Progenitor cell of endocrine pancreas (in vitro differentiated cells): ENCODE measurements around the gene TRMT61A. TPM values are rescaled to one million over a fixed set of nuclear protein-coding genes. Genes with fewer than 3 reads are reported as not detected.

ENCODE experiments used
- DNase-seq: peaks from one replicate; pipeline ENCODE4 v3.0.0; 2021; ENCODE audit warnings: low spot score; ENCODE audit not compliant: unreplicated experiment
- H3K27ac Mint-ChIP-seq: 2 replicates; pipeline ENCODE4 v1.8.0; 2021; ENCODE audit warnings: mild to moderate bottlenecking, moderate library complexity, mixed read lengths
- H3K27me3 Mint-ChIP-seq: 2 replicates; pipeline ENCODE4 v1.8.0; 2021; ENCODE audit warnings: mixed read lengths
- H3K36me3 Mint-ChIP-seq: 2 replicates; pipeline ENCODE4 v1.8.0; 2022; ENCODE audit warnings: mixed read lengths; ENCODE audit not compliant: insufficient read depth
- H3K4me1 Mint-ChIP-seq: 2 replicates; pipeline ENCODE4 v1.8.0; 2021; ENCODE audit warnings: low read depth, mixed read lengths
- H3K4me3 Mint-ChIP-seq: 2 replicates; pipeline ENCODE4 v1.8.0; 2021; ENCODE audit warnings: low read depth, mild to moderate bottlenecking, moderate library complexity, mixed read lengths
- H3K9me3 Mint-ChIP-seq: 2 replicates; pipeline ENCODE4 v1.8.0; 2021; ENCODE audit warnings: low read depth, mixed read lengths
- total RNA-seq: library from RNA; stranded (reverse); gene quantifications from 2 replicates; pipeline ENCODE4 v1.2.1, GENCODE V29; 2021
- TF ChIP-seq, protein P1 (sequence below): fragments of 200-600 bp; sonication (generic); IDR thresholded peaks from one replicate; pipeline ENCODE4 v1.5.0; 2021; ENCODE audit warnings: antibody characterized with exemption, mild to moderate bottlenecking; ENCODE audit not compliant: unreplicated experiment

The TRMT61A gene
- total RNA-seq, 1 donor from 2014 or later = 10.3 TPM

DNA sequence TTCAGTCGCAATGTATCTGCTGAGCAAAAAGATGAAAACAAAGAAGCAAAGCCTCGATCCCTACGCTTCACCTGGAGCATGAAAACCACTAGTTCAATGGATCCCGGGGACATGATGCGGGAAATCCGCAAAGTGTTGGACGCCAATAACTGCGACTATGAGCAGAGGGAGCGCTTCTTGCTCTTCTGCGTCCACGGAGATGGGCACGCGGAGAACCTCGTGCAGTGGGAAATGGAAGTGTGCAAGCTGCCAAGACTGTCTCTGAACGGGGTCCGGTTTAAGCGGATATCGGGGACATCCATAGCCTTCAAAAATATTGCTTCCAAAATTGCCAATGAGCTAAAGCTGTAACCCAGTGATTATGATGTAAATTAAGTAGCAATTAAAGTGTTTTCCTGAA is 26.1 kb upstream of the TRMT61A start:
- Mint-ChIP-seq H3K36me3 (peaks cover 21% of the 10 kb centered on the region), H3K4me1 (no peaks in the 10 kb centered on the region), H3K27me3 (no peaks in the 10 kb centered on the region), H3K27ac (no peak overlapping the region), H3K9me3 (no peaks in the 10 kb centered on the region), H3K4me3 (no peak overlapping the region)
- TF ChIP-seq, protein P1, sequence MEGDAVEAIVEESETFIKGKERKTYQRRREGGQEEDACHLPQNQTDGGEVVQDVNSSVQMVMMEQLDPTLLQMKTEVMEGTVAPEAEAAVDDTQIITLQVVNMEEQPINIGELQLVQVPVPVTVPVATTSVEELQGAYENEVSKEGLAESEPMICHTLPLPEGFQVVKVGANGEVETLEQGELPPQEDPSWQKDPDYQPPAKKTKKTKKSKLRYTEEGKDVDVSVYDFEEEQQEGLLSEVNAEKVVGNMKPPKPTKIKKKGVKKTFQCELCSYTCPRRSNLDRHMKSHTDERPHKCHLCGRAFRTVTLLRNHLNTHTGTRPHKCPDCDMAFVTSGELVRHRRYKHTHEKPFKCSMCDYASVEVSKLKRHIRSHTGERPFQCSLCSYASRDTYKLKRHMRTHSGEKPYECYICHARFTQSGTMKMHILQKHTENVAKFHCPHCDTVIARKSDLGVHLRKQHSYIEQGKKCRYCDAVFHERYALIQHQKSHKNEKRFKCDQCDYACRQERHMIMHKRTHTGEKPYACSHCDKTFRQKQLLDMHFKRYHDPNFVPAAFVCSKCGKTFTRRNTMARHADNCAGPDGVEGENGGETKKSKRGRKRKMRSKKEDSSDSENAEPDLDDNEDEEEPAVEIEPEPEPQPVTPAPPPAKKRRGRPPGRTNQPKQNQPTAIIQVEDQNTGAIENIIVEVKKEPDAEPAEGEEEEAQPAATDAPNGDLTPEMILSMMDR = no peak
- no peak for DNase-seq

GRCh38 chr14:103503296-103503695 is 25.7 kb upstream of the TRMT61A start:
- Mint-ChIP-seq H3K4me3 (no peak overlapping the region), H3K9me3 (no peaks in the 10 kb centered on the region), H3K27ac (no peak overlapping the region), H3K27me3 (no peaks in the 10 kb centered on the region), H3K36me3 (peaks cover 21% of the 10 kb centered on the region), H3K4me1 (no peaks in the 10 kb centered on the region)
- TF ChIP-seq, protein P1 = no peak
- no peak for DNase-seq

DNA sequence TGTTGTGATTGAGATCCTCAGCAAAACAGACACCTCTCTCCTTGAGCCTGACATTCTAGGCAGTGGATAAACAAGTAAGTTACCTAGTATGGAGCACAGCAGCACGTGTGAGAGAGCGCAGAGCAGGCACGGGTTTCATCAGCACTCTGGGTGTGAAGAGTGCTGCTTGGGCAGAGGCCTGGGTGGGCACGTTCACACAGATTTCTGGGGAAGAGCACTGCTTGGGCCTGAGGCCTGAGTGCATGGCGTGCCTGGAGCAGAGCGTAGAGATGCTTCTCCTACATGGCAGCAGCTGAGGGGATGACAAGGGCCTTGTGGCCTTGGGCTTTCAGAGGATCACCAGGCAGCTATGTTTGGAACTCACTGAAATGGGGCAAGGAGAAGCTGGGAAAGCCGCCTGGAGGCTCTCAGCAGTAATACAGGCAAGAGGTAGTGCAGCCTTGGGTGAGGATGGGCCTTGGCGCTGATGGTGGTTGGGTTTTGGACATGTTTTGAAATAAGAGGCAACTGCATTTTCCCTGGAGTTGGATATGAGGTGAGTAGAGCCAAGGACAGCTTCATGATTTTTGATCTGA is 23.9 kb upstream of the TRMT61A start:
- H3K36me3 Mint-ChIP-seq = peaks cover 29% of the 10 kb centered on the region
- no peaks in the 10 kb centered on the region for H3K27me3 Mint-ChIP-seq
- H3K4me1 Mint-ChIP-seq = no peaks in the 10 kb centered on the region
- no peak for DNase-seq
- TF ChIP-seq, protein P1 = peak; percentile 23
- H3K4me3 Mint-ChIP-seq = no peak overlapping the region
- peak overlapping the region; percentile 50 for H3K27ac Mint-ChIP-seq
- no peaks in the 10 kb centered on the region for H3K9me3 Mint-ChIP-seq

DNA sequence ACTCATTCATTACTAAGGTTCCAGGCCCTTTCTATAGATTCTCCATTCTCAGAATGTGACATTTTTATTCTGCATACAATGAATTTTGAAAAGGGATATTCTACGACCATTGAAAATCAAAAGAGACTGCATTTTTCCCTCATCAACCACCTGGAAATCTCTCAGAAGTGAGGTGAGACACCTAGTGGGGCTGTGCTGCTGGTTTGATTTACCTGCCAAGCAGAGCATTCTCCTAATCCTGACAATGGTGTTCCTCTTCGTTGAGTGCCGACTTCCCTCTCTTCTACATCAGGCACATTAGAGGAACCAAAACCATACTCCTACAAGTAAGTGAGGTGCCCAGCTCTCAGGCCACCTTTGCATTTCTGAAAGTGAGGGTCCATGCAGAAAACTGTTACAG is 21.2 kb upstream of the TRMT61A start:
- TF ChIP-seq, protein P1 = no peak
- no peak for DNase-seq
- H3K36me3 Mint-ChIP-seq = peaks cover 26% of the 10 kb centered on the region

GRCh38 chr14:103508521-103509329 is 20.3 kb upstream of the TRMT61A start:
- no peak for DNase-seq
- Mint-ChIP-seq H3K4me3 (no peak overlapping the region), H3K36me3 (peaks cover 22% of the 10 kb centered on the region), H3K9me3 (no peaks in the 10 kb centered on the region), H3K27ac (no peak overlapping the region), H3K27me3 (no peaks in the 10 kb centered on the region), H3K4me1 (peaks cover 1% of the 10 kb centered on the region)
- TF ChIP-seq, protein P1 = no peak

More for the DNA sequence above, 21.2 kb upstream of the TRMT61A start:
- H3K9me3 Mint-ChIP-seq = no peaks in the 10 kb centered on the region
- H3K4me1 Mint-ChIP-seq = no peaks in the 10 kb centered on the region
- no peak overlapping the region for H3K4me3 Mint-ChIP-seq
- H3K27ac Mint-ChIP-seq = no peak overlapping the region
- no peaks in the 10 kb centered on the region for H3K27me3 Mint-ChIP-seq
